H54 (cell line): ENCODE data around the gene ABHD17B.
A peak's percentile ranks its signal among the peaks of the same experiment; 100 is the strongest.

Experiments used
- DNase-seq: peaks from one replicate; pipeline ENCODE4 v3.0.0; 2011; ENCODE audit warnings: low spot score, mixed read lengths; ENCODE audit not compliant: insufficient read length
- FAIRE-seq: peaks from 3 replicates; lab custom pipeline; 2011; peaks lifted over from hg19 to GRCh38; lab: Jason Lieb, UNC
- POLR2A ChIP-seq: IDR thresholded peaks from 2 replicates; pipeline ENCODE4 v1.6.1; 2011; ENCODE audit warnings: low read depth, mild to moderate bottlenecking, low read length

Gene ABHD17B

GRCh38 chr9:71878327-71879274, 32.4 kb downstream of the ABHD17B start:
- FAIRE-seq (no peak), DNase-seq (no peak)
- TF ChIP-seq POLR2A: no peak

- no peak for FAIRE-seq
- no peak for TF ChIP-seq POLR2A
- no peak for DNase-seq
Observed at GRCh38 chr9:71876829-71877228, 34.2 kb downstream of the ABHD17B start.

- no peak for FAIRE-seq
- DNase-seq: no peak
- no peak for TF ChIP-seq POLR2A
Observed at GRCh38 chr9:71876106-71876505, 34.9 kb downstream of the ABHD17B start.

DNA sequence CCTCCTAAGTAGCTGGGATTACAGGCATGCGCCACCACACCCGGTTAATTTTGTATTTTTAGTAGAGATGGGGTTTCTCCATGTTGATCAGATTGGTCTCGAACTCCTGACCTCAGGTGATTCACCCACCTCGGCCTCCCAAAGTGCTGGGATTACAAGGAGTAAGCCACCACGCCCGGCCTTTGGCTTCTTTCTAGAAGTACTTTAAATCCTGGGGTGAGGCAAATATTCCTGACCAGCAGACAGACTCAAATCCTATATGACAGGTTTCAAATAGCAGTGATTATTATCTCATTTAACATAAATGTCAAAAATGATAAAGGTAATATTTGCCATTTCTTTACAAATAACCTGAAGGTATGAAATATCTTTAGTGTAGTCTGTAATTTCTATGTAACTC, 35.6 kb downstream of the ABHD17B start:
- no peak for TF ChIP-seq POLR2A
- FAIRE-seq (no peak), DNase-seq (no peak)

GRCh38 chr9:71863631-71864030, 47.4 kb downstream of the ABHD17B start:
- FAIRE-seq (peak; percentile 92), DNase-seq (no peak)
- TF ChIP-seq POLR2A: no peak

DNA sequence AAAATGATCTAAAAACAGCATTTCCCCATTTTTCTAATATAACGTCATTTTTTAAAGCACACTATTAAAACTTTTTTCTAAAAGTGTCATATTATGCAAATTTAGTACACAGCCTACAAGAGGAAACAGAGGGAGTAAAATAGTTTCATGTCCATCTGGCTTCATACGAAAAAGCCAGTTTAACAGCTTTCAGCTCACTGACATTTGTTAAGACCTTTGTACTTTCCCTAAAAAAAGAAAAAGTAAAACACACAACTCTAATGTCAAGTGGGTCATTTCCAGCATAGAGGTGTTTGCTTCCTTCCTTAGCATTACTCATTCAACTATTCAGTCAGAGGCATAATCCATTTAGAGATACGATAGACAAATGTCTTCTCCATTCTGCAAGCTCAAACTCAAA, 49.4 kb downstream of the ABHD17B start:
- FAIRE-seq (no peak), DNase-seq (no peak)
- no peak for TF ChIP-seq POLR2A

DNA sequence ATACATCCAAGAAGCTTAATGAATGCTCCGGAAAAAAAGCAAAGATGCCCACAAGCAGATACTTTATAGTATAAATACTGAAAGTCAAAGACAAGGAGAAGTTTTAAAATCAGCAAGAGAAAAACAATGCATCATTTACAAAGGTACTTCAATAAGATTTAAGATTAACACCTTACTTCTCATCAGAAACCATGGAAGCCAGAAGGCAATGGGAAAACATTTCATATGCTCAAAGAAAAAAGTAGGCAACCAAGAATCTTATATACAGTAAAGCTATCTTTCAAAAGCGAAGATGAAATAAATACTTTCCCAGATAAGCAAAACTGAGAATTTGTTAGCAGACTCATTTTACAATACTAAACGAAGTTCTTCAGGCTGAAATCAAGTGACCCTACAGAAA, 51.1 kb downstream of the ABHD17B start:
- no peak for TF ChIP-seq POLR2A
- FAIRE-seq (peak; percentile 85), DNase-seq (no peak)

DNA sequence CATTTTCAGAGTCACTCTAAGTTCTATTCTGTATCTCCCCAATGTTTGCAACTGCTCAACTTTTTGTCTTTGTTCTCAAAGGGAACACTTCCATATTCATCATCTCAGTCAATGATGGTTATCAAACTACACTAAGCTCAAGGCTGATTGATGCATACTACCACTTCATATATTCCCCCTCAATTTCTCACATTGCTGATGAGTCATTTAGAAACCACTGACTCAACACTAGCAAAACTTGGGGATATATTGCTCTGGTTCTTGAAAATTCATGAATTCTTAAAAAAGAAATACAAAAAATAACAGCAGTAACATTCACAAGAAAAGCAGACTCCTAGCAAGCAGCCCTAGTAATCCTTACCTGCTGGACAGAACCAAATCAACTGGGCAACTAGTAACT, 52.2 kb downstream of the ABHD17B start:
- DNase-seq (no peak), FAIRE-seq (peak; percentile 57)

GRCh38 chr9:71858102-71858798, 52.7 kb downstream of the ABHD17B start:
- DNase-seq (no peak), FAIRE-seq (peak; percentile 48)
- no peak for TF ChIP-seq POLR2A

More for the DNA sequence above, 52.2 kb downstream of the ABHD17B start:
- no peak for TF ChIP-seq POLR2A

DNA sequence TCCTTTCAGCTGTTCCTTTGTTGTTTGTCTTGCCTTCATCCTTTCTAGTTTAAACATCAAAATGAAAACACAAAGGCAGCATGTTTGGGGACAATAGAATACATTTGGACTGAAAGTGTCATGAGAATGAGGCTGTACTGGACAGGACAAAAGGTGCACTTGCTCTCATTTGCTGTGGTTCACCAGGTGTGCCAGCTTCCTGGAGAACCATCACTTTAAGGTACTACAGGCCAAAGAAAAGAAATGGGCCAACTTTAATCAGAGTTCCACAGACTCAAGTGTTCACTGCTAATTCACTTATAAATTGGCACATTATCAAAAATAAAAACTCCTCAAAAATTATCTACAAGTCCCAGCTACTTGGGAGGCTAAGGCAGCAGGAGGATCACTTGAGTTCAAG, 53.8 kb downstream of the ABHD17B start:
- DNase-seq (no peak), FAIRE-seq (peak; percentile 55)
- no peak for TF ChIP-seq POLR2A

DNA sequence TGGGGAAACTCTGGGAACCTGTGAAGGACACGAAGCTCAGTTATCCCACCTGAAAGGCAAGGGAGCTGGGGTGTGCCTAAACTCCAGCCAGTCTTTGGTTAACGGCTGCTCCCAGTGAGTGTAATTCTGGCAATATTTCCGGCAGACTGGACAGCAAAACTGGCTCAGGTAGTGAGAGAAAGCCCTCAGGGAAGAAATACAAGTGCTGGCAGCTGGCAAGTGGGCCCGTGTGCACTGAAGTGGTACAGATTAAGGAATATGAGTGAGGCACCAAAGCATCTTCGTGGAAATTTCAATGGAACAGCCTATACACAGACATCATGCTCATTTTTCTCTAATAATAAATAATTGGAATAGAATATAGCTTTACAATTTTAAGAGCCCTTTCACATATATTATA, 56.2 kb downstream of the ABHD17B start:
- FAIRE-seq (no peak), DNase-seq (no peak)
- no peak for TF ChIP-seq POLR2A

DNA sequence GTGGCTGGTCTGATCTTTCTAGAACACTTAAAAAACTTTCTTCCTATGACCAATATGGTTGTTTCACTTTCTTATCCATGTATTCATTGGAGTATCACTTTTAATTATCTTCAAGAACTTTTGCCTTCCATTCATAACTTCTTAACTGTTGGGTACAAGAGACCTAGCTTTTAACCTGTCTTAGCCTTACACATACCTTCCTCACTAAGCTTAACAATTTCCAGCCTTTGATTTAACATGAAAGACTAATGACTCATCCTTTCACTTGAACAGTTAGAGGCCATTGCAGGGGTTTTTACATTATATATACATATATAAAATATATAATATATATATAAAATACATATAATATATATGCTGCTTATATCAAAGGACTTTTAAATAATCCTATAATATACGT, 57.9 kb downstream of the ABHD17B start:
- TF ChIP-seq POLR2A: no peak
- FAIRE-seq (no peak), DNase-seq (no peak)

- no peak for TF ChIP-seq POLR2A
- no peak for FAIRE-seq
- DNase-seq: no peak
Observed at GRCh38 chr9:71850996-71851395, 60.0 kb downstream of the ABHD17B start.

- DNase-seq (no peak), FAIRE-seq (no peak)
- no peak for TF ChIP-seq POLR2A
Observed at GRCh38 chr9:71847892-71848291, 63.1 kb downstream of the ABHD17B start.
